VCaP (cell line): ENCODE results near the gene TBL1Y.

Experiments
- H3K27ac ChIP-seq: fragments of 450-650 bp; 2 replicates; pipeline ENCODE4 v1.5.1; 2017
- TF ChIP-seq, protein P1 (sequence below): fragments of 450-650 bp; conservative IDR thresholded peaks from 2 replicates; pipeline ENCODE4 v1.5.1; 2017; ENCODE audit warnings: mild to moderate bottlenecking, moderate library complexity

Gene TBL1Y

DNA sequence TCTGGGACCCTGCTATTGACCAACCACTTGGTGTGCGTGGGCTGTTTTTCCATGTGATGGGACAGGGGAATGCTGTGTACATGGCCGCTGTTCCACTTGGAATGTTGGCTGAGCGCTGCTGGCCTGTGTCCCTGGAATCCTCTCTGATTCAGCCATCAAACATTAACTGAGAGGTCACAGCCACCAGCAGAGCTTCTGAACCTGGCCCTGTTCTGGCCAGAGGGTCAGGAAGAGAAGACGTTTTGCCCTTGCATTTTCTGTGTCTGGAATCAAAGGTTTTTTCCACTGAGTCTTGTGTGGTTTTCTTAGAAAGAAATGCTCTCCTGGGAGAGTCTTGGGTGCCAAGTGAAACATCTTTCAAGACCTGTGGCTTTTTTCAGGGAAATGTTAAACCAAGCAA lies 85.5 kb downstream of the TBL1Y start:
- TF ChIP-seq, protein P1, sequence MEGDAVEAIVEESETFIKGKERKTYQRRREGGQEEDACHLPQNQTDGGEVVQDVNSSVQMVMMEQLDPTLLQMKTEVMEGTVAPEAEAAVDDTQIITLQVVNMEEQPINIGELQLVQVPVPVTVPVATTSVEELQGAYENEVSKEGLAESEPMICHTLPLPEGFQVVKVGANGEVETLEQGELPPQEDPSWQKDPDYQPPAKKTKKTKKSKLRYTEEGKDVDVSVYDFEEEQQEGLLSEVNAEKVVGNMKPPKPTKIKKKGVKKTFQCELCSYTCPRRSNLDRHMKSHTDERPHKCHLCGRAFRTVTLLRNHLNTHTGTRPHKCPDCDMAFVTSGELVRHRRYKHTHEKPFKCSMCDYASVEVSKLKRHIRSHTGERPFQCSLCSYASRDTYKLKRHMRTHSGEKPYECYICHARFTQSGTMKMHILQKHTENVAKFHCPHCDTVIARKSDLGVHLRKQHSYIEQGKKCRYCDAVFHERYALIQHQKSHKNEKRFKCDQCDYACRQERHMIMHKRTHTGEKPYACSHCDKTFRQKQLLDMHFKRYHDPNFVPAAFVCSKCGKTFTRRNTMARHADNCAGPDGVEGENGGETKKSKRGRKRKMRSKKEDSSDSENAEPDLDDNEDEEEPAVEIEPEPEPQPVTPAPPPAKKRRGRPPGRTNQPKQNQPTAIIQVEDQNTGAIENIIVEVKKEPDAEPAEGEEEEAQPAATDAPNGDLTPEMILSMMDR: no peak
- no peak overlapping the region for H3K27ac ChIP-seq

DNA sequence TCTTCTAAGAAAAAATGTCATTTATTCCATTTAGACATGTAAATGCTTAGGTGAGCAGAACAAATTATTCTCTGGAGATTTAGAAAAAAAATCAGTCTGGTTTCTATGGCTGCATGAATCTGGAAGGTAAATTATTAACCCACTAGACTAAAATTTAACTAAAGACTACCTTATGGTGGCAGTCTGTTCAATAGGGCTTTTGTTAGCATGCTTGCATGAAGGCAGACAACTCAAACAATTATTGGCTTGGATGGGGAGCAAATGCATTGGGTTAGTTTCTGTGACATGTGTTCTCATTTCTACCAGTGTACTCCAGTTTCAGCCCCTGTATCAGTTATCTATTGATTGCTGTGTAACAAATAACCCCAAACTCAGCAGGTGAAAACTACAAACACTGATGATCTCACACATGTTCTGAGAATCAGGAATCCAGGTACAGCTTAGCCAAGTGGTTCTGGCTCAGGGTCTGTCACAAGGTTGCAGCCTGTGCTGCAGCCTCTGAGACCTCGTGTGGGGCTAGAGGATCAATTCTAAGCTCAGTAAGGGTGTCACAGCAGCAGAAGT lies 87.1 kb downstream of the TBL1Y start:
- TF ChIP-seq, protein P1: no peak
- H3K27ac ChIP-seq: no peak overlapping the region

DNA sequence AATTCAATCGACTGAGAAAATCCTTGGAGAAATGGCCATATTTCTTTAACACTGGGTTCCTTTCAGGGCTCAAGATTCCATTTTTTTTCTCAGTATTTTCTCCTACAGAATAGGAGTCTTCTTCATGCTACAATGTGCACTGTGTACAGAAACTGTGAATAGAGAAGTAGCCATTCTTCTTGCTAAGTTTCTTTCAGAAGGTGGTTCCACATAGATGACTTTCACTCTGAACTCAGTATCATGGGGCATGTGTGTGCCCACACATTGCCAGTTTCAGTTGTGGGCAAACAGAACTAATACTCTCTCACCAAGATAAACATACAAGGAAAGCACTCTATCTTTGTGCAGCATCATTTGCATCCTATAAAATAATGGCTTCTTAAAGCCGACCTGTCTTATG lies 89.4 kb downstream of the TBL1Y start:
- H3K27ac ChIP-seq: no peak overlapping the region
- TF ChIP-seq, protein P1: no peak

DNA sequence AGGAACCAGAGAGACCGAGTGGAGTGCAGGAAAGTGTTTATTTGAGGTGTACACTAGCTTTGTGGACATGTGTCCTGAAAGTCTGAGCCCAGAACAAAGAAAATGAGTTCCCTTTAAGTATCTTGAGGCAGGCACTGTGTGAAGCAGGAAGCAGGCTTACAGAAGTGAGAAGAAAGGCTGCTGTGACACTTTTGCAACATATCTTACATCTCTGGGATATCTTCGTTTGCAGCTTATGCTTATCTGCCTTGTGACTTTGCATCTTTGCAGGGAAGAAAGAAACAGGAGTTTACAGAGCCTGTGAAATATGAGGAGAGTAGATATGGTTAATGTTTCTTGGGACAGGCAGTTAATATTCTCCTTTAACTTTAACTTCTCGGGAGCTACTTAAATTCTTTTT lies 92.1 kb downstream of the TBL1Y start:
- TF ChIP-seq, protein P1: no peak
- no peak overlapping the region for H3K27ac ChIP-seq

DNA sequence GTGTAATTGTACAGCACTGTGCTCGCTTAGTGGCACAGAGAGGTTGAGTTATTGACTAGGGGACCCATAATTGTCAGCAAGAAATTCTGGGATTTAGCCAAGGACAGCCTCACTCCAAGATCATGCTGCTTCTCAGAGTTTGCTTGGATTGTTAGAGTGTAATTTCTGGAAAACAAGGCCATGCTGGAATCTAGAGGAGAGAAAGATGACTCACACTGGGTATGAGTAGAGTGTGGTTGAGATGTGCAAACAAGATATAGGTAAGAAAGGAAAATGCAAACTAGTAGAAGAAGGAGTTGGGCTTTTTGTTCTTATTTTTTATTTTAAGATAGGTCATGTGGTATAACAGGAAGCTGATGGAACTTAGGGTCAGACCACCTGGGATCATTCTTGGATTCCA lies 97.4 kb downstream of the TBL1Y start:
- H3K27ac ChIP-seq: no peak overlapping the region
- TF ChIP-seq, protein P1: no peak

DNA sequence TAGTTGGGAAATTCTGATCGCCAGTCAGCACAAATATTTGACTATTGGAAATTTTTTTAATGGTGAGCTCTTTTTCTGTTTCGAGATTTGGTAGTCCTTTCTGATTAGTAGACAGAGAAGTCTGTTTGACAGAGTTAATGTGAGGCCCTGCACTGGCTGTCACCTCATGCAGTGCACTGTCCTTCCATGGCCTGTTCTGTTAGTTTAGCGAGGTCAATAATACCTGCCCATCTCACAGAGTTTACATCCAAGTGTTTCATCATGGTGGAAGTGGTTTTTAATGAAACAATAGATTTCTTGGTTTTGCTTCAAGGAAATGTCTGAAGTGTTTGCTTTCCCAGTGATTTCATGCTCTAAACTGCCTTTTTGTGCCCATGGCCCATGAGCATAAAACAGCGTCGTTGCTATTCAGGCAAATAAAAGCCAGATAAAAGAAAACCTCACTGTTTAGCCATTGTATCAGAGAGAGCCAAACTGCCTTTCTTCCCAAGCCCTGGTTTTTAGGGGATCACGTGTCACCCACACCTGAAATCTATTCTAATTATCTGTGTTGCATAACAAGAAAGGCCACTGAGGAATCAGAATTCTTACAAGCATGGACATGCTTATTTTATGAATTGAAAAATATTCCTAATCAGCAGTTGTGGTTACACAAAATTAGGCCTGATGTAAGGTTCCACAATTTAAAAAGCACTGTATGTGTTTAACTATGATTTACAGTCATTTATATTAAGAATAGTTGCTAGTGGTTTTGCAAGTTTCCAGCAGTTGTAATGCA lies 98.3 kb downstream of the TBL1Y start:
- TF ChIP-seq, protein P1: no peak
- no peak overlapping the region for H3K27ac ChIP-seq

DNA sequence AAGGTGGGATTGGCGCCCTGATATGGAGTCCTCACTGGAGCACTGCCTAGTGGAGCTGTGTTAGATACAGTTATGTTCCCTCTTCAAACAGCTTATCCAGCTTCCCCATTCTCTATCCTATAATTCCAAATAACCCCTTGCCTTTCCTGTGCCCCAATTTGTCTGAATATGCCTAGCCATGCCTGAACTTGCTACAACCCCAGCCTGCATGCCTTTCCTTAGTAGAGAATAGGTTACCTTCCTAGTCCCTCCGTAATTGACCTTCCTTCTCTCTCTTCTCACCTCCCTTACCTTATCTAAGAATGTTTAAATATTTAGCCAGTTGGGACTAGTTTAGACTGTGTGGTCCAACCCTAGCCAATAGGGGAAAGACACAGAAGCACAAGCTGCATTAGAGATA lies 102.6 kb downstream of the TBL1Y start:
- no peak overlapping the region for H3K27ac ChIP-seq
- TF ChIP-seq, protein P1: no peak
